SK-MEL-5 (cell line): Measurements from ENCODE around the gene PARP3. TPM values are rescaled to one million over a fixed set of nuclear protein-coding genes. Genes with fewer than 3 reads are reported as not detected.

ENCODE experiments used
- DNase-seq: peaks from one replicate; pipeline ENCODE4 v3.0.0-alpha.2; 2016; ENCODE audit warnings: low read depth, low spot score
- in situ Hi-C: cut with HindIII; loops from 2 replicates; pipeline ENCODE4 v1.10.0; 2016; ENCODE audit warnings: low sequenced_read_pairs, high pct_unique_total_duplicates, low pct_unique_long_range_greater_than_20kb
- total RNA-seq: library from RNA; depleted of rRNA; stranded (reverse); fragments of >200 nt; shearing (Covaris generic); gene quantifications from 2 replicates; pipeline ENCODE4 v1.2.3, GENCODE V29; 2014

The PARP3 gene
- total RNA-seq, 1 experiment from 2014 or later: 7.9 TPM

- in situ Hi-C loops: no loop called here
- DNase-seq: no peak
Observed at GRCh38 chr3:51931756-51932155, 10.4 kb upstream of the PARP3 start.

DNA sequence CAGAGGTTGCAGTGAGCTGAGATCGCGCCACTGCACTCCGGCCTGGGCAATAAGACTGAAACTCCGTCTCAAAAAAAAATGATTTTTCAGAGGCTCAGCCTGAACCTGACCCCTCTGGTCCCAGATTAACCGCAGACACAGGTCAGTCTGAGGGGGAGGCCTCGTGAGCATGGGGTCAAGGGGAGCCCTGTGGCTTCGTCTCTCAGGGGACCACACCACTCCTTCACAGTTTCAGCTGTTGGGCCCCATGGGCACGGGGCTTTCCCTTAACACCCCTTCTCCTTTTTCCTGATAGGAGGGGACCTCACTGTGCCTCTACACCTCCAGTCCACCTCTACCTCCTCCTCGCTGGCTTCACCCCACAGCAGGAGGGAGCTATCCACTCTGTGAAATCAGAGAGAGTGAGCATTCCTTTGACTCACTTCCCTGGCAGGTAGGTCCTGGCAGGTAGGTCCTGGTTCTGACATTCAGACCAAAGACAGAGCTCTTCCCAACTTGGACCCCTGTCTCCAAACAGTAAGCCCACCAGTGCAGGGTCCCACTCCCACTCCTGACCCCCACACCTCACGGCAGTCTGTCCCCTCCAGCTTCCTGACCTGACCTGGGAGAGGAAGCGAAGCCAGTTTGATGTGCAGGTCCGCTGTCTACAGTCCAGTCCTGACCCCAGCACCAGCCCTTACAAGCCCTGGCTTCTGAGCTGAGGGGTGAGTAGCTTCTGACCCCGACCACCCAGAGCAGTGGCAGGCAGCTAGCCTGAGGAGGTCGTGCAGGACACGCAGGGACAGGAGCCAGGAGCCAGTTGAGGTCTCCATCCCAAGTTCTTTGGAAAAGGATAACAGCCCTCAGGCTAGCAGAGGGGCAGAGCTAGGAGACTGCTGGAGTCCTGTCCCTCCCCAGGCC, 9.4 kb upstream of the PARP3 start:
- in situ Hi-C loops: no loop called here
- no peak for DNase-seq

DNA sequence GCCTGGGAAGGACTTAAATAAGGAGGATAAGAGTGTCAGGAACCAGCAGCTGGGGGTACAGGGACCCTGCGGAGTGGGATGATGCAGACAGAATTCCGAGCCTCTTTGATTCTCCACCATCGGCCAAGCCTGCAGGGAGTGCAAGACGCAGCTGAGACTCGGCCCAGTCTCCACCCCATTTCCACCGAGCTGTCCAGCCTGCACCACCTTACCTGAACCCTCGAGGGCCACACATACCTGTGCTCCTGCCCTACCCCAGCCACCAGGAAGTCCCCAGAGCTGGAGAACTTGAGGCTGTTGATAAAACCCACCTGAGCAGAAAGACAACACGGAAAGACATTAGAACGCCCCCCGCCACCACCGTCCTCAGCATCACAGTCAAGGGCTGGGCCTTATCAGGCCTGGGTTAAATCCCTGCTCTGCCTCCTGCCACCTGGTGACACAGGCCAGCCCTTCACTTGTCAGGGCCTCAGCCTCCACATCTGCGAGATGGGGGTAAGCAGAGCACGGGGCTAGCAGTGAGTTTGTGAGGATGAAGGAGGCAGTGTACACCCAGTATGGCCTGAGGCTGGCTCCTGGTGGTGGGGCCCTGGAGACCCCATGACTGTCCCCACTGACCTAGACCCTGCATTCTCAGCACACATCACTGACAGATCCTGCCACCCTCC, 8.6 kb upstream of the PARP3 start:
- in situ Hi-C loops: no loop called here
- no peak for DNase-seq

GRCh38 chr3:51934139-51934850, 7.9 kb upstream of the PARP3 start:
- in situ Hi-C loops: no loop called here
- DNase-seq: no peak

GRCh38 chr3:51934991-51935885, 6.9 kb upstream of the PARP3 start:
- DNase-seq: no peak
- in situ Hi-C loops: no loop called here

DNA sequence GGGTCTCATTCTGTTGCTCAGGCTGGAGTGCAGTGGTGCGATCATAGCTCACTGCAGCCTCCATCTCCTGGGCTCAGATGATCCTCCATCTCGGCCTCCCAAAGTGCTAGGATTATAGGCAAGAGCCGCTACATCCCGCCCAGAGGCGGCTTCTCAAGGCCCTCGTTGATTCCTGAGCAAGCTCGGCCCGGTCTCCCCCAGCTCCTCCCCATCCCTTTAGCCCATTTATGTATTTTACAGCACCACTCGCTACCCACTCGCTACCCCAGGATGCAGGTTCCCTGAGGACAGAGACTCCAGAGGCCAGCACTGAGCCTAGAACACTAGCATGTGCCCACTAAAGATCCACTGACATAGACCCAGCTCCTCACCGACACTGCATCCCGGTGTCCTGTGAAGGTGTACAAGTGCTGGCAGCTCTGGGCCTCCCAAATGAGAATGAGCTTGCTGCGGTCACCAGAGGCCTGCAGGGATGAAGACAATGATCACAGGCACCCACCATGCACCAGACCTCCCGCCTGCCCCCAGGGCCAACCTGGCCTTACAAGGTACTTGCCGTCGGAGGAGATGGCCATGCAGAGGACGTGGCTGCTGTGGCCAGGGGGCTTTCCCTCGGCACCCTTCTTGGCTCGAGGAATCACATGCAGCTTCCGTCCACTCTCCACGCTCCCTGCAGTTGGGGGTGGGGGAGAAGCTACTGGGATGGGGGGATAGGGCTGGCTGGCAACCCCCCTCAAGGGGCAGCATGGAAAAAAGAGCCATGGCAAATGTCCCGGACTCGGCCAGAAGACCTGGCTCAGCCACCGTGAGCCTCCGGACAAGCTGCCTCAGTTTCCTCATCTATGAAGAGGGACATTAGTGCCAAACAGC, 6.0 kb upstream of the PARP3 start:
- in situ Hi-C loops: no loop called here

DNA sequence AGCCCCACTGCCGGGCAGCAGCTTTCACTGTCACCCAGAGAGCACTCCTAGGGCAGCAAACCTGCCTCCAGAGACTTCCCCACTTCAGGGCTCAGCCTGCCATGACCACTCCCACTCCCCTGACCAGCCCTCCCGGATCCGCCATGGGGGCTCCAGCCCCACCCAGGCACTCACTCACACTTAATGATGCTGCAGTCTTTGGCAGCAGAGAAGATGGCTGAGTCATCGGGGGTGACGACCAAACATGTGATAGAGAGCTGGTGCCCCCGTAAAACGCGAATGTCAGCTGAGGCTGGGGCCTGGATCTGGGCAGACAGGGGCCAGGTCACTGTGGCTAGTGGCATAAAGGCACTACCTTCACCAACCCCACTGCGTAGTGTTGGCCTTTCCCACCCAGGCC, 5.1 kb upstream of the PARP3 start:
- DNase-seq: no peak
- in situ Hi-C loops: no loop called here

More for the DNA sequence above, 6.0 kb upstream of the PARP3 start:
- DNase-seq: no peak

DNA sequence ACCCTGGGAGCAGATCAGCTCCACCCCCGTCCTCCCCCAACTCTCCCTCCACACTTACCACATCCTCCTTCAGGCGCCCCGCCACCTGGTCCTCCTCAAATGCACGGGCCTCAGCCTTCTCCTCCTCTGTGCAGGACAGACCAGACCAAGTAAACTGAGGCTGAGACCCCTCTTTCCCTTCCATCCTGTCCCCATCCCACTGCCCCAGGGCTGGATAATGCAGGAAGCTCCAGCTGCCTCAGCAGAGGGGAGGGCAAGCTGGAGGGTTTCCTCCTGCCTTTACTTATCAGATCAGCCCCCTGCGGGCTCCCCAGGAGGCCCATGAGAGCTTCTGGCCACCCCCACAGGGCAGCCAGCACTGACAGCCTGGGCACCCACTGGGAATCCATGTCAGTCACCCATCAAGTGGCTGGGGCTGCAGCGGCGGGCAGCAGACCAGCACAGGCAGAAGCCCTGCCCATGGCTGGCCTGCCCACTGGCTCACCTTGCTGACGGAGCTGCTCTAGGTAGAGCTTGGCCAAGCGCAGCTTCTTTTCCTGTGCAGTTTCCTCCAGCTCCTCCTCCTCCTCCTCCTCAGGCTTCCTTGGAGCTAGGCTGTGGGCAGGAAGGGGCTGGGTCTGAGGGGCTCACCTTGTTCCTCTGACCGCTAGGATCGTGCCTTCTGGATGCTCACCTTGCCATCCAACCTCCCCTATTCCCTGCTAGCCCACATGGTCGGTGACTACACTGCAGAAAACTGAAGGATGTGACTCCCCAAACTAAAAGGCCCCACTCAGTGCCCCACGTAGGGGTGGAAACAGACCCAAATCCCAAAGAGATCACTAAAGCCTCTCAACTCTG, 4.3 kb upstream of the PARP3 start:
- in situ Hi-C loops: no loop called here
- DNase-seq: no peak

DNA sequence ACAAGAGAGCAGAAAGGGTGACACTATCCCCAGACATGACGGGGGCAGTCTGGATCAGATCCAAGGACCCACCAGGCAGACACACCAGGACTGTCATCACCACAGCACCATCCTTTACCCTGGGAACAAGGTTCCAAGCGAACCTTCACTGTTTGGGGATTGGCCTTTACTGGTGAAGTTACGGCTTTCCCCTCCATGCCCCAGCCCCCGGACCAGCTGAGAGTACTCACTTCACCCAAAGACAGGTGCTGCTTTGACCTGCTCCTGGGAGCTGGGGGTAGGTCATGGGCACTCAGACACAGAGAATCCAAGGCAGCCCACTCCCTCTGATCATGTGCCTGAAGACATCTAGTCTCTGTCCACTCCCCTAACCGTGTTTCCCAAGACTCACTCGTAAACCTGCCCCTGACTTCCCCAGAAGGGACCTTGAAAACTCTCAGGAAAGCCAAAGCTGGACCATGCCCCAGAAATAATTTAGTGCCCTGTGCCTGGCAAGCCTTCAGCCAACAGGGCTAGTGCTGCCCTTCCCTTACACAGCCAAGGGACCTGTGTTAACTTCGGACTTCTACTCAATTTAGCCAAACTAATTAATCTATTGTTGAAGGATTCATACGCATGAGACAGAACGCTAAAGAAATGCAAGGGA, 3.3 kb upstream of the PARP3 start:
- in situ Hi-C loops: no loop called here
- no peak for DNase-seq

- in situ Hi-C loops: no loop called here
- no peak for DNase-seq
Observed at GRCh38 chr3:51940648-51941462, 1.3 kb upstream of the PARP3 start.

DNA sequence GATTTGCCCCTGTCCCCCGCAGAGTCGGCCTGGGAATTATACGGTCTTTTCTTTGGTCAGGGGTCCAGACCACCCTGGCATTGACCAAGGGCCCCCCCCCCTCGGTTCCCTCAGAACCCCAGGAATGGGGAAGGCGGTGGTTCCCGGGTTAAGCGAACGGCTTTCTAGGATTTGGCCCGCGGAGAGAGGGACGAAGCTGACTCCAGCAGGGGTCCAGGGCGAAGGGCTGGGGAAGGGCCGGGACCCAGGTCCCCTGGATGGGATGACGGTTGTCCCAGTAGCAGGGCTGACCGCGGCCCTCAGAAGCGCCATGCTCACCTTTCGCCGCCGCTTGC, 733 bp upstream of the PARP3 start:
- DNase-seq: no peak
- in situ Hi-C loops: no loop called here

- DNase-seq: peak; percentile 27
- in situ Hi-C loops: no loop called here
Observed at GRCh38 chr3:51942603-51943450, 664 bp downstream of the PARP3 start.

GRCh38 chr3:51943451-51944391, 1.6 kb downstream of the PARP3 start:
- DNase-seq: no peak
- in situ Hi-C loops: no loop called here
